SJSA1 (cell line): ENCODE measurements around the gene ARL4A. TPM values are rescaled to one million over a fixed set of nuclear protein-coding genes. Genes with fewer than 3 reads are reported as not detected.

Experiments
- DNase-seq, 2 experiments: peaks; one replicate each; pipeline ENCODE4 v3.0.0-alpha.2; 2015 to 2020; ENCODE audit warnings: low spot score in 2 of 2, low read depth in 1 of 2
- H3K27ac ChIP-seq: fragments of 250-450 bp; sonication (Bioruptor Pico); 2 replicates; pipeline ENCODE4 v1.5.1; 2020; ENCODE audit warnings: mild to moderate bottlenecking, moderate library complexity
- H3K27me3 ChIP-seq: fragments of 250-450 bp; sonication (Bioruptor Pico); replicated peaks from 2 replicates; pipeline ENCODE4 v1.5.1; 2020; ENCODE audit warnings: mild to moderate bottlenecking, moderate library complexity
- H3K36me3 ChIP-seq: fragments of 250-450 bp; sonication (Bioruptor Pico); 2 replicates; pipeline ENCODE4 v1.5.1; 2020; ENCODE audit warnings: mild to moderate bottlenecking
- H3K4me1 ChIP-seq: fragments of 250-450 bp; sonication (Bioruptor Pico); replicated peaks from 2 replicates; pipeline ENCODE4 v1.6.1; 2021; ENCODE audit warnings: mild to moderate bottlenecking
- H3K4me3 ChIP-seq: fragments of 250-450 bp; sonication (Bioruptor Pico); 2 replicates; pipeline ENCODE4 v1.5.1; 2020; ENCODE audit warnings: mild to moderate bottlenecking
- H3K9me3 ChIP-seq: fragments of 250-450 bp; sonication (Bioruptor Pico); replicated peaks from 2 replicates; pipeline ENCODE4 v1.5.1; 2020; ENCODE audit warnings: mild to moderate bottlenecking
- total RNA-seq: library from RNA; depleted of rRNA; stranded (reverse); fragments of >200 nt; shearing (Covaris generic); gene quantifications from 2 replicates; pipeline ENCODE4 v1.2.3, GENCODE V29; 2014; rRNA removed

The ARL4A gene
- total RNA-seq, 1 experiment from 2014 or later: 29.6 TPM

GRCh38 chr7:12730523-12730922, 43.1 kb downstream of the ARL4A start:
- no peak overlapping the region for H3K4me3 ChIP-seq
- DNase-seq: no peak
- H3K9me3 ChIP-seq: no peaks in the 10 kb centered on the region
- H3K27me3 ChIP-seq: no peaks in the 10 kb centered on the region
- peaks cover 4% of the 10 kb centered on the region; the same call in 1 of the 2 replicates for H3K4me1 ChIP-seq
- H3K27ac ChIP-seq: no peak overlapping the region
- H3K36me3 ChIP-seq: no peaks in the 10 kb centered on the region

GRCh38 chr7:12731214-12731656, 43.8 kb downstream of the ARL4A start:
- Histone ChIP-seq H3K36me3 (no peaks in the 10 kb centered on the region), H3K27ac (no peak overlapping the region), H3K4me1 (peaks cover 4% of the 10 kb centered on the region; the same call in 1 of the 2 replicates), H3K4me3 (no peak overlapping the region), H3K9me3 (no peaks in the 10 kb centered on the region), H3K27me3 (no peaks in the 10 kb centered on the region)
- no peak for DNase-seq

GRCh38 chr7:12731775-12732174, 44.3 kb downstream of the ARL4A start:
- no peak for DNase-seq
- no peaks in the 10 kb centered on the region for H3K27me3 ChIP-seq
- no peaks in the 10 kb centered on the region for H3K36me3 ChIP-seq
- H3K4me3 ChIP-seq: no peak overlapping the region
- peaks cover 4% of the 10 kb centered on the region; the same call in 1 of the 2 replicates for H3K4me1 ChIP-seq
- no peak overlapping the region for H3K27ac ChIP-seq
- no peaks in the 10 kb centered on the region for H3K9me3 ChIP-seq

- peaks cover 4% of the 10 kb centered on the region; the same call in 1 of the 2 replicates for H3K4me1 ChIP-seq
- H3K9me3 ChIP-seq: no peaks in the 10 kb centered on the region
- H3K27me3 ChIP-seq: no peaks in the 10 kb centered on the region
- no peak overlapping the region for H3K4me3 ChIP-seq
- no peaks in the 10 kb centered on the region for H3K36me3 ChIP-seq
- H3K27ac ChIP-seq: no peak overlapping the region
- no peak for DNase-seq
Measured at GRCh38 chr7:12732428-12732827, 45.0 kb downstream of the ARL4A start.

GRCh38 chr7:12735923-12736322, 48.5 kb downstream of the ARL4A start:
- Histone ChIP-seq H3K9me3 (no peaks in the 10 kb centered on the region), H3K27ac (no peak overlapping the region), H3K27me3 (no peaks in the 10 kb centered on the region), H3K36me3 (no peaks in the 10 kb centered on the region), H3K4me1 (no peaks in the 10 kb centered on the region), H3K4me3 (no peak overlapping the region)
- no peak for DNase-seq

GRCh38 chr7:12737373-12737772, 49.9 kb downstream of the ARL4A start:
- H3K27ac ChIP-seq: no peak overlapping the region

GRCh38 chr7:12737836-12738235, 50.4 kb downstream of the ARL4A start:
- no peak for DNase-seq
- no peak overlapping the region for H3K4me3 ChIP-seq
- no peaks in the 10 kb centered on the region for H3K4me1 ChIP-seq
- no peaks in the 10 kb centered on the region for H3K36me3 ChIP-seq
- H3K27ac ChIP-seq: no peak overlapping the region
- no peaks in the 10 kb centered on the region for H3K27me3 ChIP-seq
- no peaks in the 10 kb centered on the region for H3K9me3 ChIP-seq

More at GRCh38 chr7:12737373-12737772, 49.9 kb downstream of the ARL4A start:
- H3K36me3 ChIP-seq: no peaks in the 10 kb centered on the region
- no peaks in the 10 kb centered on the region for H3K27me3 ChIP-seq
- DNase-seq: no peak
- H3K4me3 ChIP-seq: no peak overlapping the region
- no peaks in the 10 kb centered on the region for H3K9me3 ChIP-seq
- no peaks in the 10 kb centered on the region for H3K4me1 ChIP-seq

- H3K36me3 ChIP-seq: no peaks in the 10 kb centered on the region
- H3K27me3 ChIP-seq: no peaks in the 10 kb centered on the region
- no peak overlapping the region for H3K4me3 ChIP-seq
- H3K9me3 ChIP-seq: no peaks in the 10 kb centered on the region
- no peaks in the 10 kb centered on the region for H3K4me1 ChIP-seq
- no peak for DNase-seq
- H3K27ac ChIP-seq: no peak overlapping the region
Measured at GRCh38 chr7:12738665-12739064, 51.2 kb downstream of the ARL4A start.

Other genes with a start within 250 kb of the ARL4A start
- 0.37 and 0.56 TPM in 2 replicates for gene SCIN, start 116.9 kb upstream of the ARL4A start, total RNA-seq